ENCODE measurements around the gene PRICKLE3.
A peak's percentile ranks its signal among the peaks of the same experiment; 100 is the strongest.

PRICKLE3 gene

GRCh38 chrX:49204709-49205108, 18.5 kb upstream of the PRICKLE3 start:
- Histone ChIP-seq H3K27me3 (replicated peaks; ENCODE audit: control insufficient read depth, insufficient read depth, low read length) (no peaks in the 10 kb centered on the region), H3K36me3 (ENCODE audit: control insufficient read depth, insufficient read depth, low read length) (no peaks in the 10 kb centered on the region), H3K4me3 (replicated peaks; ENCODE audit: low read depth, low read length) (no peak overlapping the region)
- no peak for TF ChIP-seq CTCF (IDR thresholded peaks at IDR 0.05; ENCODE audit: insufficient read depth, low read length, poor library complexity, severe bottlenecking)
- DNase-seq (ENCODE audit: extremely low read depth, insufficient read length), result no peak

- no peaks in the 10 kb centered on the region for H3K36me3 ChIP-seq (ENCODE audit: control insufficient read depth, insufficient read depth, low read length)
- no peak overlapping the region for H3K4me3 ChIP-seq (replicated peaks; ENCODE audit: low read depth, low read length)
- TF ChIP-seq CTCF (IDR thresholded peaks at IDR 0.05; ENCODE audit: insufficient read depth, low read length, poor library complexity, severe bottlenecking), result no peak
- no peak for DNase-seq (ENCODE audit: extremely low read depth, insufficient read length)
- H3K27me3 ChIP-seq (replicated peaks; ENCODE audit: control insufficient read depth, insufficient read depth, low read length), result no peaks in the 10 kb centered on the region
These were observed 17.8 kb upstream of the PRICKLE3 start for GRCh38 chrX:49204017-49204416.

- Histone ChIP-seq H3K36me3 (ENCODE audit: control insufficient read depth, insufficient read depth, low read length) (no peaks in the 10 kb centered on the region), H3K4me3 (replicated peaks; ENCODE audit: low read depth, low read length) (no peak overlapping the region), H3K27me3 (replicated peaks; ENCODE audit: control insufficient read depth, insufficient read depth, low read length) (no peaks in the 10 kb centered on the region)
- no peak for TF ChIP-seq CTCF (IDR thresholded peaks at IDR 0.05; ENCODE audit: insufficient read depth, low read length, poor library complexity, severe bottlenecking)
- DNase-seq (ENCODE audit: extremely low read depth, insufficient read length), result no peak
These were observed 17.4 kb upstream of the PRICKLE3 start for GRCh38 chrX:49203536-49203935.

GRCh38 chrX:49202022-49202421, 15.8 kb upstream of the PRICKLE3 start:
- Histone ChIP-seq H3K27me3 (replicated peaks; ENCODE audit: control insufficient read depth, insufficient read depth, low read length) (no peaks in the 10 kb centered on the region), H3K4me3 (replicated peaks; ENCODE audit: low read depth, low read length) (no peak overlapping the region), H3K36me3 (ENCODE audit: control insufficient read depth, insufficient read depth, low read length) (no peaks in the 10 kb centered on the region)
- no peak for TF ChIP-seq CTCF (IDR thresholded peaks at IDR 0.05; ENCODE audit: insufficient read depth, low read length, poor library complexity, severe bottlenecking)
- DNase-seq (ENCODE audit: extremely low read depth, insufficient read length), result no peak

- Histone ChIP-seq H3K36me3 (ENCODE audit: control insufficient read depth, insufficient read depth, low read length) (no peaks in the 10 kb centered on the region), H3K27me3 (replicated peaks; ENCODE audit: control insufficient read depth, insufficient read depth, low read length) (no peaks in the 10 kb centered on the region), H3K4me3 (replicated peaks; ENCODE audit: low read depth, low read length) (peak within 1 kb of the TSS; percentile 47)
- peak; percentile 88 for DNase-seq (ENCODE audit: extremely low read depth, insufficient read length)
- no peak for TF ChIP-seq CTCF (IDR thresholded peaks at IDR 0.05; ENCODE audit: insufficient read depth, low read length, poor library complexity, severe bottlenecking)
These were observed 14.0 kb upstream of the PRICKLE3 start, which contains the start of gene SYP for GRCh38 chrX:49199906-49200771. Gene SYP, minus strand, starts transcription at chrX:49200193. Its CDS starts 7 bp downstream, at chrX:49200186.

Data from GM06990 (cell line).